C1 segment of cervical spinal cord (tissue), 14 donors: Measurements from ENCODE around the gene TSPY10.
"Not testable (repeated sequence)": the region's sequence is repeated elsewhere in the genome, so short reads cannot be mapped to it uniquely, and the experiment has no call there.

Source experiments
- DNase-seq, 14 donors: peaks; one replicate each; lab custom pipeline; 2025; lab: John Stamatoyannopoulos, UW

TSPY10 gene

GRCh38 chrY:9527580-9527979 lies at the start of gene TSPY10:
TSPY10 (plus strand) TSS chrY:9527880; CDS start chrY:9527926, 46 bp downstream.
- not testable (repeated sequence) for DNase-seq

GRCh38 chrY:9486967-9487366 lies 40.7 kb upstream of the TSPY10 start, which contains the start of gene TSPY9:
TSPY9 (plus strand) TSS chrY:9487267; CDS start chrY:9487313, 46 bp downstream.
- DNase-seq: not testable (repeated sequence)

DNA sequence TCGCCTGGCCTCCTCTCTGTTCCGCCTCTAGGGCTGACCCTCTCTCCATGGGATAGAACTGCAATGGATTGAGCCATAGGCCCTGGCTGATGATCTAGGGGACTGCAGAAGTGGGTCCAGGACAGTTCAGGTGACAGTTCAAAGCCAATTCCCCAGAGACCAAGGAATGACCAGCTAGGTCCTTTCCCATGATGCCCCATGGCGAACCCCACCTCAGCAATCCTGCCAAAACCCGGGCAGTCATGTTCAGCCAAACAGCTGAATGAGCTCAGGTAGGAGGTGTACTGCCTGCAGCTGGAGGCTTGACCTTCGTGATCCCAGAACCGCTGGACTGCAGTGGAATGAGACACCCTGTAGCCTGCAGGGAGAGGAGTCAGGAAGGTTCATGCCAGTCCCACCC lies 23.3 kb upstream of the TSPY10 start:
- DNase-seq: not testable (repeated sequence)

- not testable (repeated sequence) for DNase-seq
These were observed 11.4 kb upstream of the TSPY10 start for GRCh38 chrY:9516287-9516686.
